Endodermal cell (in vitro differentiated cells): ENCODE measurements around the gene ATRNL1. TPM values are rescaled to one million over a fixed set of nuclear protein-coding genes. Genes with fewer than 3 reads are reported as not detected.

Source experiments
- DNase-seq: peaks from one replicate; pipeline ENCODE4 v3.0.0-alpha.2; 2017
- H3K27ac ChIP-seq: 2 replicates; pipeline ENCODE4 v1.5.1; 2013; ENCODE audit warnings: mild to moderate bottlenecking, low read depth, low read length, moderate library complexity
- H3K27me3 ChIP-seq: 2 replicates; pipeline ENCODE4 v1.6.1; 2013; ENCODE audit warnings: mild to moderate bottlenecking, low read length, moderate library complexity; ENCODE audit not compliant: insufficient read depth, control insufficient read depth, poor library complexity, severe bottlenecking
- H3K36me3 ChIP-seq: 2 replicates; pipeline ENCODE4 v1.7.0; 2013; ENCODE audit warnings: mild to moderate bottlenecking, low read length, moderate library complexity; ENCODE audit not compliant: control insufficient read depth, insufficient read depth
- H3K4me1 ChIP-seq: one replicate; pipeline ENCODE4 v1.7.0; 2013; ENCODE audit warnings: low read length; ENCODE audit not compliant: control insufficient read depth, insufficient read depth
- H3K4me3 ChIP-seq: 2 replicates; pipeline ENCODE4 v1.5.1; 2013; ENCODE audit warnings: mild to moderate bottlenecking, low read length, moderate library complexity
- H3K9ac ChIP-seq: 2 replicates; pipeline ENCODE4 v1.6.1; 2013; ENCODE audit warnings: mild to moderate bottlenecking, low read length, moderate library complexity; ENCODE audit not compliant: poor library complexity, severe bottlenecking; ENCODE audit errors: extremely low read depth
- H3K9me3 ChIP-seq: 2 replicates; pipeline ENCODE4 v1.6.1; 2013; ENCODE audit warnings: mild to moderate bottlenecking, low read length, moderate library complexity; ENCODE audit not compliant: control insufficient read depth
- H3K27ac Mint-ChIP-seq: 2 replicates; pipeline ENCODE4 v1.8.0; 2020; ENCODE audit warnings: mixed read lengths
- H3K27me3 Mint-ChIP-seq: 2 replicates; pipeline ENCODE4 v1.8.0; 2021; ENCODE audit warnings: mild to moderate bottlenecking, mixed read lengths; ENCODE audit not compliant: insufficient read depth
- H3K36me3 Mint-ChIP-seq: 2 replicates; pipeline ENCODE4 v1.8.0; 2020; ENCODE audit warnings: low read depth, mixed read lengths
- H3K4me1 Mint-ChIP-seq: 2 replicates; pipeline ENCODE4 v1.8.0; 2020; ENCODE audit warnings: mixed read lengths
- H3K4me3 Mint-ChIP-seq: 2 replicates; pipeline ENCODE4 v1.8.0; 2020; ENCODE audit warnings: mild to moderate bottlenecking, moderate library complexity, mixed read lengths
- H3K9me3 Mint-ChIP-seq: 2 replicates; pipeline ENCODE4 v1.8.0; 2020; ENCODE audit warnings: mild to moderate bottlenecking, mixed read lengths
- CTCF ChIP-seq: fragments of 200-600 bp; sonication (generic); conservative IDR thresholded peaks from 2 replicates; pipeline ENCODE4 v1.5.0; 2021; ENCODE audit warnings: antibody characterized with exemption, mild to moderate bottlenecking
- WGBS, 2 experiments: methylation state at CpG; one replicate each; pipeline versions ENCODE4 v1.1.5 to v1.1.7; 2013; ENCODE audit warnings: missing lambda C conversion rate in 2 of 2, mixed read lengths in 1 of 2; ENCODE audit not compliant: insufficient coverage in 1 of 2, insufficient read length in 1 of 2; 5-methylcytosine and 5-hydroxymethylcytosine counted together
- total RNA-seq, 2 donors: library from RNA; stranded (reverse); fragmentation: NEBNext Ultra II Directional in 1 of 2; extraction: Animal tissue kit (Norgen Biotek cat#: 25700) in 1 of 2; gene quantifications; 2 replicates in 1 of 2; 3 replicates in 1 of 2; pipeline ENCODE4 v1.2.1, GENCODE V29; 2021

ATRNL1 gene
- total RNA-seq, 2 donors from 2014 or later = 8.0 to 9.0 TPM

GRCh38 chr10:115972426-115972825 lies 879.3 kb downstream of the ATRNL1 start:
- TF ChIP-seq CTCF = no peak

GRCh38 chr10:115974351-115974750 lies 881.2 kb downstream of the ATRNL1 start:
- no peaks in the 10 kb centered on the region for H3K36me3 Mint-ChIP-seq
- peaks cover 22% of the 10 kb centered on the region for H3K4me1 Mint-ChIP-seq

More at GRCh38 chr10:115972426-115972825, 879.3 kb downstream of the ATRNL1 start:
- Histone ChIP-seq H3K9ac (no peak overlapping the region), H3K4me1 (peaks cover 21% of the 10 kb centered on the region), H3K27me3 (peaks cover 37% of the 10 kb centered on the region), H3K27ac (no peak overlapping the region), H3K9me3 (peaks cover 10% of the 10 kb centered on the region), H3K4me3 (no peak overlapping the region), H3K36me3 (no peaks in the 10 kb centered on the region)
- Mint-ChIP-seq H3K4me1 (peaks cover 20% of the 10 kb centered on the region), H3K9me3 (peaks cover 10% of the 10 kb centered on the region), H3K27me3 (peaks cover 77% of the 10 kb centered on the region), H3K27ac (no peak overlapping the region), H3K4me3 (no peak overlapping the region), H3K36me3 (no peaks in the 10 kb centered on the region)
- no peak for DNase-seq
- WGBS, 2 experiments = 73 to 78% methylated on average over 9 to 11 of the region's 11 CpGs

GRCh38 chr10:115974816-115975430 lies 881.8 kb downstream of the ATRNL1 start:
- Histone ChIP-seq H3K27me3 (peaks cover 51% of the 10 kb centered on the region), H3K9me3 (peaks cover 10% of the 10 kb centered on the region), H3K27ac (no peak overlapping the region), H3K9ac (no peak overlapping the region), H3K36me3 (no peaks in the 10 kb centered on the region), H3K4me3 (no peak overlapping the region), H3K4me1 (peaks cover 24% of the 10 kb centered on the region)
- no peaks in the 10 kb centered on the region for H3K36me3 Mint-ChIP-seq
- H3K27me3 Mint-ChIP-seq = peaks cover 73% of the 10 kb centered on the region
- no peak overlapping the region for H3K4me3 Mint-ChIP-seq
- 50 to 95% methylated on average over 4 to 9 of the region's 9 CpGs for WGBS, 2 experiments
- peaks cover 10% of the 10 kb centered on the region for H3K9me3 Mint-ChIP-seq
- peaks cover 28% of the 10 kb centered on the region for H3K4me1 Mint-ChIP-seq
- no peak overlapping the region for H3K27ac Mint-ChIP-seq
- peak; percentile 81 for DNase-seq
- TF ChIP-seq CTCF = no peak

More at GRCh38 chr10:115974351-115974750, 881.2 kb downstream of the ATRNL1 start:
- Histone ChIP-seq H3K4me1 (peaks cover 21% of the 10 kb centered on the region), H3K4me3 (no peak overlapping the region), H3K9ac (no peak overlapping the region), H3K36me3 (no peaks in the 10 kb centered on the region), H3K27ac (no peak overlapping the region), H3K9me3 (peaks cover 10% of the 10 kb centered on the region), H3K27me3 (peaks cover 51% of the 10 kb centered on the region)
- Mint-ChIP-seq H3K9me3 (peaks cover 10% of the 10 kb centered on the region), H3K27ac (no peak overlapping the region), H3K4me3 (no peak overlapping the region), H3K27me3 (peaks cover 75% of the 10 kb centered on the region)
- 92 to 96% methylated on average over 3 to 4 of the region's 4 CpGs for WGBS, 2 experiments
- DNase-seq = no peak
- TF ChIP-seq CTCF = no peak
